Hippocampal formation (tissue), 2 donors: Measurements from ENCODE around the gene HPRT1.
A peak's percentile ranks its signal among the peaks of the same experiment; 100 is the strongest.

ENCODE experiments used
- DNase-seq, 2 donors: peaks; one replicate each; lab custom pipeline; 2025; lab: John Stamatoyannopoulos, UW

HPRT1 gene

GRCh38 chrX:134476284-134476683 is 16.3 kb downstream of the HPRT1 start:
- no peak for DNase-seq

GRCh38 chrX:134478374-134478773 is 18.4 kb downstream of the HPRT1 start:
- DNase-seq, result no peak

DNA sequence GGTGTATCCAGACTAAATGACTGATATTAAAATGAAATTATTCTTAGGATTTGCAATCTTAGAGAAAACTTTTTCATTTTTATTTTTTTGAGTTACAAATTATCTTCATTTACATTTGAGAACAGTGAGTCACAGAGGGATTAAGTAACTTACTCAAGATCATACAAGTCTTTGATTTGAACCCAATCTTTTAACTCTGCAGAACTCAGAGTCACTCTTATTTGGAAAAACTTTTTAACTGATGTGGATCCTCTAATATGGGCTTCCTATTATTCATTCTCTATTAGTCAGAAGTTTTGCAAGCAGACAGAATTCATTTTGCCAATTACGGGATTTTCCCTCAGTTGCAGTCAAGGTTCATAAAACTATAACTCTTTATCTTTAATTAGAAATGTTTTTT is 20.1 kb downstream of the HPRT1 start:
- DNase-seq, result no peak

DNA sequence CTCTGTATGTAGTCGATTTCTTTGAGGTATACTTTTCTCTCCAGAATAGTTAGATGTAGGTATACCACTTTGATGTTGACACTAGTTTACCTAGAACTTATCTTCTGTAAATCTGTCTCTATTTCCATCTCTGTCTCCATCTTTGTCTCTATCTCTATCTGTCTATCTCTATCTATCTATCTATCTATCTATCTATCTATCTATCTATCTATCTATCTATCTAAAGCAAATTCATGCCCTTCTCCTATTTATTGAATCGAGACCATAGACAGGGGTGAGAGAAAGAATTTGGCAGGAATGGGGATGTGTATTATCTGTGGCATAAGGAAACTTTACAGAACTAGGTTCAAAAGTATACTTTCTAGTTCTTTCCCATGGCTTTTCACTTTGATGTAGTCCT is 21.4 kb downstream of the HPRT1 start:
- DNase-seq, result no peak

GRCh38 chrX:134482371-134482770 is 22.4 kb downstream of the HPRT1 start:
- no peak for DNase-seq

DNA sequence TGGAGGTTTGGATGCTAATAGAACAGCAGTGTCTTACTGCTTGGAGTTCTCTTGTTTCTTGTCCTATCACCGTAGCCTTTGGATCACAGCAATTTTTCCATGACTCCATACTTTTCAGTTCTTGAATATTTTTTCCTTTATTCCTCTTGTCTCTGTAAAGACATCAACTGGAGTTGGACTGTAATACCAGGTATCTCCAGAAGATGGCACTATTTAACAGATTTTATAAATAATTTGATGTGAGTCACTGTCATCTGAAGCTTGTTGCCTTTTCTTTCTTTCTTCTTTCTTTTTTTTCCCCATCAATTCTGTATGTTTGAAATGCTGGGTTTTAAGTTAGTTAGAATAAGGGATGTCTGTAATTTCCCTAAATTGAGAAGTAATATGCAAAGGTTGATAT is 24.1 kb downstream of the HPRT1 start:
- peak in 1 of 2 donors; percentile 36 for DNase-seq

- DNase-seq, result no peak
Observed at GRCh38 chrX:134501941-134502340, 42.0 kb downstream of the HPRT1 start.

GRCh38 chrX:134502686-134503085 is 42.7 kb downstream of the HPRT1 start:
- DNase-seq, result no peak

DNA sequence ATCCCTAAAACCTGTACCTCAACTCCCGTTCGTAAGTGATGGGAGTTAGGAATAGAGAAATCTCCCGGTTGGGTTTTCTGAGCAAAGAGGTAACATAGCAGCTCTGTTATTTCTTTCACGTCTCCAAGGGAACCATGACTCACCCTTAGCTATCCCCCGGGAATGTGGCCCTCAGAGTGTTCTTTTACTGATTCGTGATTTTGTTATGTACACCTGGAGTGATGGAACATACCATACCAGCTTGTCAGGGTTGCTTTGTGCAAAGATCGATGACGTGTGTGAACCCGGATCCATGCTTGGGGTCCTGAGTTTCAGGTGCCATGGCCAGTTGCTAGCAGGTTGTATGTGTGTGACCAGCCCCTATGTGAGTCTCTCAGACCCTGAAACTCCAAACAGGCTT is 52.6 kb downstream of the HPRT1 start:
- no peak for DNase-seq

GRCh38 chrX:134513091-134513490 is 53.1 kb downstream of the HPRT1 start:
- DNase-seq, result no peak

- no peak for DNase-seq
Observed at GRCh38 chrX:134520860-134521390, 61.0 kb downstream of the HPRT1 start.

DNA sequence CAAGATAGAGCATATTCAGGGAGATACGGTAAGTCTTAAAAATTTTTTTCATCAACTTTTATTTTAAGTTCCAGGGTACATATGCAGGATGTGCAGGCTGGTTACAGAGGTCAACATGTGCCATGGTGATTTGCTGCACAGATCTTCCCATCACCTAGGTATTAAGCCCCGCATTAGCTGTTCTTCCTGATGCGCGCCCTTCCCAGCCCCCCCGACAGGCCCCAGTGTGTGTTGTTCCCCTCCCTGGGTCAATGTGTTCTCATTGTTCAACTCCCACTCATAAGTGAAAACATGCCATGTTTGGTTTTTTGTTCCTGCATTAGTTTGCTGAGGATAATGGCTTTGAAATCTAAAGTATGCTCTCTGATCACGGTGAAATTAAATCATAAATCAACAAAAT is 64.2 kb downstream of the HPRT1 start:
- no peak for DNase-seq

DNA sequence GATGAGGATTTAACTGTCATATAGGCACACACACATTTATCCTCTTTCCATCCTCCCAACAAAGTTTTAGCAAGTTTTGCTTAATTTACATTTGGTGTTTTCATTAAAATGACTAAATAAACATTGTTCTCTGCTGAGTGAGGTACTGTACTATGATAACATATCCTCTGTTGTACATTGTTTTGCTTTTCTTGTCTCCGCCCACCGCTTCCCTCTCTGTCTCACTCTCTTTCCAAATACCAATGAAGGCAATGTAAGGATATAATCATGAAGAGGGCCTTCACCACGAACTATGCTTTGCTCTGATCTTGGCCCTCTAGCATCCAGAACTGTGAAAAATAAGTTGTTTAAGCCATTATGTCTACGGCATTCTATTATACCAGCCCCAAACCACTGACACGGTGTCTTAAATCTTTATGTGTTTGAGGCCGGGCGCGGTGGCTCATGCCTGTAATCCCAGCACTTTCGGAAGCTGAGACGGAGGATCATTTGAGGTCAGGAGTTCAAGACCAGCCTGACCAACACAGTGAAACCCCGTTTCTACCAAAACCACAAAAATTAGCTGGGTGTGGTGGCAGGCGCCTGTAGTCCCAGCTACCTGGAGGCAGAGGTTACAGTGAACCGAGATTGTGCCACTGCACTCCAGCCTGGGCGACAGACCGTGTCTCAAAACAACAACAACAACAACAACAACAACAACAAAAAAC is 65.3 kb downstream of the HPRT1 start:
- DNase-seq, result no peak

DNA sequence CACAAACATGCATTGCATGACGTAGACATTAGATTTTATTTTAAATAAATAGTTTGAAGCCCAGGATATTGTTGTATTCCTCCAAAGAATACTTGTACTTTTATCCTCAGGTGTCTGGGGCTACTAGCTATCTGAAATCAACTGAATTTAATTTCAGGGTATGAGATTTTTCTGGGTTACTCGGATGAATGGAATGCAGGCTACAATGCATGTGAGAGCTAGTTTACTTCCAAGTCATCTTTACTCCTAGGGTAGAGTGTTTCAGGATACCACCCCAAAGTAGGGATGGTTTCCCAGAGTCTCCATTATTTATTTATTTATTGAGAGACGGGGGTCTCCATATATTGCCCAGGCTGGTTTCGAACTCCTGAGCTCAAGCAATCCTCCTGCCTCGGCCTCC is 66.4 kb downstream of the HPRT1 start:
- DNase-seq, result no peak

GRCh38 chrX:134528960-134529359 is 69.0 kb downstream of the HPRT1 start:
- no peak for DNase-seq

DNA sequence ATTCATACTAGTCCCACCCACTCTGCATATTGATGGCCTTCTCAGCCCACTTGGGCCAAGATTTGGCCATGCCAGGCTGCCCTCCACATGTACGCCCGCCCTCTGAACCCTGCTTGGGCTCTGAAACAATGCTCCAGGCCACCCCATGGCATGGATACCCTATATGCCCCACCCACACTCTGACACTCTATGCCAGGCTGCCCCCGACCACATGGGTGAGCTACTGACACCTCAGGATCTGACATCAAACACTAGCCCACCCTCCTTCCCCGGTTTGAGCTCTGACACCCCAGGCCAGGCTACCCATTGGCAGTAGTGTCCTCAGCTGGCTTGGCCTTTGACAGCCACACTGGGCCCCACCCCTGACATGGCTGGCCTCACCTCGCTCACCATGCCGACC is 69.5 kb downstream of the HPRT1 start:
- no peak for DNase-seq

GRCh38 chrX:134530845-134531244 is 70.9 kb downstream of the HPRT1 start:
- no peak for DNase-seq

DNA sequence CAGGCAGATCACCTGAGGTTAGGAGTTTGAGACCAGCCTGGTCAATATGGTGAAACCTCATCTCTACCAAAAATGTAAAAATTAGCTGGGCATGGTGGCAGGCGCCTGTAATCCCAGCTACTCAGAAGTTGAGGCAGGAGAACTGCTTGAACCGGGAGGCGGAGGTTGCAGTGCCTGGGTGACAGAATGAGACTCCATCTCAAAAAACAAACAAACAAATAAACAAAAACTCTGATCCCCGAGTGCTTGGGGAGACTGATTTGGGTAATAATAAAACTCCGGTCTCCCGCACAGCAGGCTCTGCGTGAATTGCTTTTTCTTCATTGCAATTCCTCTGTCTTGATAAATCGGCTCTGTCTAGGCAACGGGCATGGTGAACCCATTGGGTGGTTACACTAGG is 73.4 kb downstream of the HPRT1 start:
- no peak for DNase-seq

DNA sequence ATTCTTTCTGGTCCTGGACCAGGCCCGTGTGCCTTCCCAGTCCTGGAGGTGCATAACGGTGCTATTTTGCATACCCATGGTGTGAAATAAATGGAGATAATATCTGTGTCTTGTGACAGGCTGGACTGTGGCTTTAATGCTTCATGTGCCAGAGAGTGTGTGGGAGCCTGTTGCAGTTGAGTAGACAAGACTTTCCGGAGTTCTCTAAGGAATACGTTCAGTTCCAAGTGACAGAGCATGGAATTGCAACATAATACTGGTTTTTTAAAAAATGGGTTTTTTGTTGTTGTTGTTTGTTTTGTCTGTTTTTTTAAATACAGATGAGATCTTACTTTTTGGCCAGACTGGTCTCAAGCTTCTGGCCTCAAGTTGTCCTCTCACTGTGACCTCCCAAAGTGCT is 74.0 kb downstream of the HPRT1 start:
- no peak for DNase-seq

DNA sequence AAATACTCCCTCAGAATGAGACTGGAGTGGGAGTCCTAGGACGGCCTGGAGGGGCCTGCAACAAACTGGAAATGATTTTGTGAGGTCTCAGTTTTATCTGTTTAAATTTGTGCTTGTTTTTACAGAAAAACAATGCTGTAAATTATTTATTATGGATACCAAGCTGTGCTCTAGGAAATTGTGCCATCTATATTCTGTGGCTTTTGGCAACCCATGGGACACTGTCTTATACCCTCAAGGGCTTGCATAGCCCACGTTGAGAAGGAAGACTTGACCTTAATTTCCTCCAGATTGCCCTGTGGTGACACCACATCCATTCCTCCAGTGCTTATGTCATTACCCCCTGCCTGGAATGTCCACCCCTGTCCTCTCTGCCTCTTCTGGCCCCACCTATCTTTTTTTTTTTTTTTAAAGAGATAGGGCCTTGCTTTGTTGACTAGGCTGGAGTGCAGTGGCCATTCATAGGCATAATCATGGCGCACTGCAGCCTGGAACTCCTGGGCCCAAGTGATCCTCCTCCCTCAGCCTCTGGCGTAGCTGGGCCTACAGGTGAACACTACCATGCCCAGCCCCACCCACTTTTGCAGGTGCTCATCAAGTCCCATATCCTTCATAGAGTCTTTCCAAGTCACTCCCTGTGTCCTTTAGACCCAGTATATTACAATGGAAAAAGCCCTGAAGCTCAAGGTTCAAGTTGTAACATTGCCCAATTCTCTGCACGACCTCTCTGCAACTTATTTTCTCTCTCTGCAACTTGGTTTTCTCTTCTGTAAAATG is 77.4 kb downstream of the HPRT1 start:
- no peak for DNase-seq

DNA sequence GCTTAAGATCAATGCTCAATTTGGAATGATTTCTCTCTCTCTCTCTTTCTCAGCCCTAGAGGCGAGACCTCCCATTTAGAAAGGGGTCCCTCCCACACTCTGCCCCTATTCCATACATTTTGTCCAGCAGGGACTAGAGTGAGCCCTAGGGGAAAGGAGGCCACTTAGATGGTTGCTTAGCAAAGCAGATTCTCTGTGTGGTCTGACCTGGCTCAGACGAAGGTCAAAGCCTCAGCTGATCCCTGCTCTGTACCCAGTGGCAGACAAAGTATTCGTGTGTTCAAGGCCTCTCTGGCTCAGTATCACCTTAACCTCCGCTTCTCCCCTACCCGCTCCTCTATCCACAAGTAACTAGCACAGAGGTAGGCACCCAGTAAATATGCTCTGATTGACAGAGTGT is 78.4 kb downstream of the HPRT1 start:
- DNase-seq, result no peak

- DNase-seq, result no peak
Observed at GRCh38 chrX:134541906-134542305, 81.9 kb downstream of the HPRT1 start.

DNA sequence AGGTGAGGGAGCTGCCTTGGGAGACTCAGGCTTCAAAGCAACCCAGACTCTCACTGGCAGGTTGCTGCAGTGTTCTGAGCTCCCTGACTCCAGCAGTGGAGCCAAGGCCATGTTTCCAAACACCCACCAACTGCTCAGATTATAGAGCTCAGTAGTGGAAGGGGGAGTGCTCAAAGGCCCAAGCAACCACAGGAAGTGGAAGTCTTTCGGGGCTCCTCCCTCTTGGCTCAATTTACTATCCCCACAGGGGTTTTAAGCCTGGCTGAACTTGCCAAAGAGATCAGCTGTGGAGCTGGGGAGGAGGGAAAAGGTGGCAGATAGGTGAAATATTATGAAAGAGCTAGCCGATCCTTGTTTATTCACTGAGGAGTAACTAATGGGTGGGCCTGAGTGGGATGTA is 82.5 kb downstream of the HPRT1 start:
- no peak for DNase-seq
